ENCODE data around the gene HAL.

HAL gene

DNA sequence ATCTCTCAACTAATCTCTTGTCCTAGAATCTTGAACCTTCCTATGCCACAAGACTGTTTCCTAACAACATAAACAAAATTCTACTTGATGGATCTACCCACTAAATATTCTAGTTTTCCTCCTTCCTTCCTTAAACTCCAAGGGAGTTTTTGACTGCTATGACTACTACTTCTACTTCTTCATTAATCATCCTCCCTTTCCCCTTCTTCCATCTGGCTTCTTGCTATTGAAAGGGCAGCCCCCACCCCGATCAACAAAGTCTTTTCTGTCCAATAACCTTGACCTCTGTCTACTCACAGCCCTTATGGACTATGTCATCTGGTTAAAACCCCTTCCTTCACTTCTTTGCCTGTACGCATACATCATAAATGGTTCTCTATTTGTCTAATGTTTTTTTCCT, 33.7 kb upstream of the HAL start:
- Histone ChIP-seq H3K4me1 (ENCODE audit: insufficient read depth, low read length) (peaks cover 4% of the 10 kb centered on the region; the same call in 1 of the 2 replicates), H3K9ac (ENCODE audit: low read depth, low read length) (no peak overlapping the region), H3K9me3 (ENCODE audit: control insufficient read depth, insufficient read depth, low read length) (no peaks in the 10 kb centered on the region), H3K36me3 (ENCODE audit: insufficient read depth, low read length) (0 out of 2 replicates have a peak, but pooled peaks cover 6% of the 10 kb centered on the region)

GRCh38 chr12:96028538-96028937, 32.4 kb upstream of the HAL start:
- Histone ChIP-seq H3K9me3 (ENCODE audit: control insufficient read depth, insufficient read depth, low read length) (no peaks in the 10 kb centered on the region), H3K9ac (ENCODE audit: low read depth, low read length) (no peak overlapping the region), H3K36me3 (ENCODE audit: insufficient read depth, low read length) (peaks cover 6% of the 10 kb centered on the region; the same call in 1 of the 2 replicates), H3K4me1 (ENCODE audit: insufficient read depth, low read length) (no peaks in the 10 kb centered on the region)

DNA sequence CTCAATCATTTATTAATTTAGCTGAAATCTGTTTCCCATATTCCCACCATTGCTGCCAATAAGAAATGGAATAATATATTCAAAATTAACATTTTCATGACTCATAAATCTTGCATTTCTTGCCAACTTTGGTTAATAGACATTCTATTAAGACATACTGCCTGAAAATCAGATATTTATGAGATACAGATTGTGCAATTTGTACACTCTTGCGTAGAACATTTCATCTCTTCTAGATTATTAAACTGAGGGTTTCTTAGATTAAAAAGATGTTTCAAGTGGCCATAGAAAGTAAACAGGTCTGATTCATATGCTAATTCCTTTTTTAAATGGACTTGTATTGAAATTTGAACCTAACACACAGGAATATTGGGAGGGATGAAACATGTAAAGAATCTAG, 30.2 kb upstream of the HAL start:
- no peaks in the 10 kb centered on the region for H3K9me3 ChIP-seq (ENCODE audit: control insufficient read depth, insufficient read depth, low read length)
- H3K4me1 ChIP-seq (ENCODE audit: insufficient read depth, low read length) = no peaks in the 10 kb centered on the region
- H3K36me3 ChIP-seq (ENCODE audit: insufficient read depth, low read length) = peaks cover 11% of the 10 kb centered on the region; the same call in 1 of the 2 replicates
- H3K9ac ChIP-seq (ENCODE audit: low read depth, low read length) = no peak overlapping the region

GRCh38 chr12:96025518-96025917, 29.4 kb upstream of the HAL start:
- no peaks in the 10 kb centered on the region for H3K4me1 ChIP-seq (ENCODE audit: insufficient read depth, low read length)
- H3K9ac ChIP-seq (ENCODE audit: low read depth, low read length) = no peak overlapping the region
- no peaks in the 10 kb centered on the region for H3K9me3 ChIP-seq (ENCODE audit: control insufficient read depth, insufficient read depth, low read length)
- H3K36me3 ChIP-seq (ENCODE audit: insufficient read depth, low read length) = peaks cover 11% of the 10 kb centered on the region; the same call in 1 of the 2 replicates

GRCh38 chr12:96020314-96021003, 24.3 kb upstream of the HAL start:
- peaks cover 6% of the 10 kb centered on the region for H3K36me3 ChIP-seq (ENCODE audit: insufficient read depth, low read length)

GRCh38 chr12:96015672-96016071, 19.5 kb upstream of the HAL start:
- peaks cover 17% of the 10 kb centered on the region for H3K36me3 ChIP-seq (ENCODE audit: insufficient read depth, low read length)
- H3K9me3 ChIP-seq (ENCODE audit: control insufficient read depth, insufficient read depth, low read length) = no peaks in the 10 kb centered on the region
- no peak overlapping the region for H3K9ac ChIP-seq (ENCODE audit: low read depth, low read length)
- H3K4me1 ChIP-seq (ENCODE audit: insufficient read depth, low read length) = no peaks in the 10 kb centered on the region

More at GRCh38 chr12:96020314-96021003, 24.3 kb upstream of the HAL start:
- no peaks in the 10 kb centered on the region for H3K9me3 ChIP-seq (ENCODE audit: control insufficient read depth, insufficient read depth, low read length)
- H3K4me1 ChIP-seq (ENCODE audit: insufficient read depth, low read length) = no peaks in the 10 kb centered on the region
- no peak overlapping the region for H3K9ac ChIP-seq (ENCODE audit: low read depth, low read length)

GRCh38 chr12:96014943-96015599, 18.9 kb upstream of the HAL start:
- H3K4me1 ChIP-seq (ENCODE audit: insufficient read depth, low read length) = no peaks in the 10 kb centered on the region
- H3K9me3 ChIP-seq (ENCODE audit: control insufficient read depth, insufficient read depth, low read length) = no peaks in the 10 kb centered on the region
- no peak overlapping the region for H3K9ac ChIP-seq (ENCODE audit: low read depth, low read length)
- peaks cover 22% of the 10 kb centered on the region for H3K36me3 ChIP-seq (ENCODE audit: insufficient read depth, low read length)

DNA sequence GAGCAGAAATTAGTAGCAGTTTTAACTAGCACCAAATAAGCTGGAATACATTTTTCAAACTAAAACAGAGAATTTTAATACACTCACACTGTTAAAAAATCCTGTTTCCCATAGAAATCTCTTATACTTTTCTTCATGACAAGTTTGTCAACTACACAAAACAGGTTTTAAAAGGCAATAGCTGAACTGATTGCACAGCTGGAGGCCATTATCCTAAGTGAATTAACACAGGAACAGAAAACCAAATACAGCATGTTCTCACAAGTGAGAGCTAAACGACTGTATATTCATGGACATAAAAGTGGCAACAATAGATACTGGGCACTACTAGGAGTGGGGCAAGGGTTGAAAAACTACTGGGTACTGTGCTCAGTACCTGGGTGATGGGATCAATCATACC, 11.6 kb upstream of the HAL start:
- H3K36me3 ChIP-seq (ENCODE audit: insufficient read depth, low read length) = peaks cover 25% of the 10 kb centered on the region; the same call in 1 of the 2 replicates
- H3K9ac ChIP-seq (ENCODE audit: low read depth, low read length) = no peak overlapping the region
- no peaks in the 10 kb centered on the region for H3K9me3 ChIP-seq (ENCODE audit: control insufficient read depth, insufficient read depth, low read length)
- no peaks in the 10 kb centered on the region for H3K4me1 ChIP-seq (ENCODE audit: insufficient read depth, low read length)

DNA sequence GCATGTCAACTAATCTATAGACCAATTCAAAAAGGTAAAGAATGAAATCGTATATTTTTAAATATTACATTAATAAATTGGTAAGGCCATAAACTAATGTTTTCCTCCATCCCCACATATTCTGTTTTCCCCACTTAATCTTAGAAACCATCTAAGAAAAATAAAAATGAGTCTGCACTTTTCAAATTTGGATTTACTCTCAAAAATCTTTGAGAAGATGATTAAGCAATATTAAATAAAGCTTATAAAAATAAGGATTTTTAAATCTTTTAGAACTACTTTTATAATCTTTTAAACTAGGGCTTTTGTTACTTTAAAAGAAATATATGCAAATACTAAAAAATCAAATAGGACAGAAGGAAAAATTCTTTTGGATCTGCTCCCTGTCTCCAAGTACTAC, 10.6 kb upstream of the HAL start:
- H3K9me3 ChIP-seq (ENCODE audit: control insufficient read depth, insufficient read depth, low read length) = no peaks in the 10 kb centered on the region
- peaks cover 19% of the 10 kb centered on the region; the same call in 1 of the 2 replicates for H3K36me3 ChIP-seq (ENCODE audit: insufficient read depth, low read length)
- H3K4me1 ChIP-seq (ENCODE audit: insufficient read depth, low read length) = no peaks in the 10 kb centered on the region
- no peak overlapping the region for H3K9ac ChIP-seq (ENCODE audit: low read depth, low read length)

GRCh38 chr12:96000858-96001257, 4.7 kb upstream of the HAL start:
- H3K36me3 ChIP-seq (ENCODE audit: insufficient read depth, low read length) = peaks cover 10% of the 10 kb centered on the region; the same call in 1 of the 2 replicates

DNA sequence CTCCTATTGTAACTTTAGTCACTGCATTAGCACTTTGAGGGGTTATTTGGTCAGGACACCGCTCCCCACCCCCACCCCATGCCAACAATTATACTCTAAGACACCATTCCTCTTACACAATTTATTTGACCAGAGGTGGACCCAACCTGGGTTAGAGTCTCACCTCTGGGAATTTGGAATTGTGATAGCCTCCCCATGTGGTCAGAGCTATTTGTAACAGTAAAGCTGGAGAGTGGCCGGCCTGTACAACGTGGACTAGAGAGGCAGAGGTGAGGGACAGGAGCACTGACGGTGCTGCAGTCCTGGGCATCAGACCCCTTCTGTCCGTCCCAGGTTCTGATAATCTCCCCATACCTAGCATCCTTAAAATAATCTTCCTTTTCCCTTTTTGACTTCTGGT, 3.3 kb upstream of the HAL start:
- H3K36me3 ChIP-seq (ENCODE audit: insufficient read depth, low read length) = peaks cover 2% of the 10 kb centered on the region; the same call in 1 of the 2 replicates
- no peak overlapping the region for H3K9ac ChIP-seq (ENCODE audit: low read depth, low read length)
- no peaks in the 10 kb centered on the region for H3K9me3 ChIP-seq (ENCODE audit: control insufficient read depth, insufficient read depth, low read length)
- H3K4me1 ChIP-seq (ENCODE audit: insufficient read depth, low read length) = peaks cover 6% of the 10 kb centered on the region; the same call in 1 of the 2 replicates

More at GRCh38 chr12:96000858-96001257, 4.7 kb upstream of the HAL start:
- Histone ChIP-seq H3K4me1 (ENCODE audit: insufficient read depth, low read length) (peaks cover 6% of the 10 kb centered on the region; the same call in 1 of the 2 replicates), H3K9me3 (ENCODE audit: control insufficient read depth, insufficient read depth, low read length) (no peaks in the 10 kb centered on the region), H3K9ac (ENCODE audit: low read depth, low read length) (no peak overlapping the region)

DNA sequence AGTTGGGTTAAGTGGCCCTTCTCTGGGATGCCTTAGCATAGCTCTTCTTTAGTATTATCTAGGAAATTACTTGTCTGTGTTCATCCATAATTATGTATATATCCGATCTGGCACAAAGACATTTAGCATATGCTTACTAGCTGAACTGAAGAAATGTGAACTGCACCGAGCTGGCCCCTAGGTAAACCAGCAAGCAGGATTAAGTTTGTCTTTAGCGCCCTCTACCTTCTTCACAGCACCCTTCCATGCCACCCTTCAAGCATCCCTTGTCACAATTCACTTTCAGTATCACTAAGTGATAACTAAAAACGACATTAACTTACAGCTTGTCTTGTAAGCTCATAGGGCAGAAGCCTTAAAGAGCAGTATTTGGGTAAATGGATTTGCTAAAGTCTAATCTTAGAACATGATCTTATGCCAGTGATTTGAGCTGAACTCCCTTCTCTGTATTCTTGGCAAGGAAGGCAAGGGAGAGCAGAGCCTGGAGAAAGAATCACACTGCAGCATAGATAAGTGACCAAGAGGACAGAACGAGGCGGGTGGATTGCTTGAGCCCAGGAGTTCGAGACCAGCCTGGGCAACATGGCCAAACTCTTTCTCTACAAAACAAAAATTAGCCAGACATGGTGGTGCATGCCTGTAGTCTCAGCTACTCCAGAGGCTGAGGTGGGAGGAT, 2.6 kb upstream of the HAL start:
- H3K9ac ChIP-seq (ENCODE audit: low read depth, low read length) = no peak overlapping the region
- H3K9me3 ChIP-seq (ENCODE audit: control insufficient read depth, insufficient read depth, low read length) = no peaks in the 10 kb centered on the region
- no peaks in the 10 kb centered on the region for H3K36me3 ChIP-seq (ENCODE audit: insufficient read depth, low read length)
- H3K4me1 ChIP-seq (ENCODE audit: insufficient read depth, low read length) = peaks cover 6% of the 10 kb centered on the region; the same call in 1 of the 2 replicates

DNA sequence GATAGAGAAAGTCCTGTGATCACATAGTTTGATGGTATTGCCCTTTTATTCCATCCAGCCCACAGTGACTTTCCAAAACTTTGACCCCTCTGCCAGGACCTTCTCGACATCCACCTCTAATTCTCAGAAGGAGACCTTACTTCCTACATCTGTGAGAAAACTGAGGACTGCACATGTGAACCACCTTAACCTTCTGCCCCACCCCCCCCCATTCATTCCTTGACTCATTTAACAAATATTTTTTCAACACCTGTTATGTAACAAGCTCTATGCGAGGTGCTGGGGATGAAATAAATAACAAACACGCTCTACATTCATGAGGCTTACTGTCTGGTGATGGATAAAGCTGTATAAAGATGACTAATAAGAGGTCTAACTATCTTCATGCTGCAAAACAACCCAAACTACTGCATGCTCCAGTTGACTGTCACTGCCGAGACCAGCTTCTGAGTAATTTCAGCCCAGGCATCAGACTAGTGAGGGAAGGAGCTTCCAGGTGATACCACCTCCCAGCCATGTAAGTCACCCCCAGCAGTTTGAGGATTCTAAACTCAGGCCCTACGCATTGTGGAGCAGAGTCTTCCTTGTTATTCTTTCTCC, 1.9 kb upstream of the HAL start:
- H3K9ac ChIP-seq (ENCODE audit: low read depth, low read length) = no peak overlapping the region

DNA sequence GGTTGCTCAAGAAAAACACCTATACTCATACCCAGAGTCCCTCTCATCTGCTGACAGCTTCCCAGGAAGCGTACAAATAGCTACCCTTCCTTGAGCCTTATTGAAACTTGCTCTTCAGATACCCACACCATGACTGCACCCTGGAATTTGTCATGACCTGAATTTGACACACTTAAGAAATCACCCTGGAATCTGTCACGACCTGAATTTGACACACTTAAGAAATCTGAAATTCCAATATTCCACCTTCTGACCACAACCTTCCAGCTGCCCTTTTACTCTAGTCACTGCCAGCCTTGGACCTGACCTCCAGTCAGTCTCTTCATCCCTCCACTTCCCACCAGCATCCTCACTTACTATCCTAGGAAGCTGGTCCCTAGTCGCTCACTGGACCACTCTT, 1.1 kb upstream of the HAL start:
- no peak overlapping the region for H3K9ac ChIP-seq (ENCODE audit: low read depth, low read length)
- no peaks in the 10 kb centered on the region for H3K9me3 ChIP-seq (ENCODE audit: control insufficient read depth, insufficient read depth, low read length)
- peaks cover 6% of the 10 kb centered on the region; the same call in 1 of the 2 replicates for H3K4me1 ChIP-seq (ENCODE audit: insufficient read depth, low read length)
- no peaks in the 10 kb centered on the region for H3K36me3 ChIP-seq (ENCODE audit: insufficient read depth, low read length)

More for the DNA sequence above, 1.9 kb upstream of the HAL start:
- Histone ChIP-seq H3K36me3 (ENCODE audit: insufficient read depth, low read length) (no peaks in the 10 kb centered on the region), H3K4me1 (ENCODE audit: insufficient read depth, low read length) (peaks cover 6% of the 10 kb centered on the region; the same call in 1 of the 2 replicates), H3K9me3 (ENCODE audit: control insufficient read depth, insufficient read depth, low read length) (no peaks in the 10 kb centered on the region)
